Measurements from ENCODE around the gene RFFL. TPM values are rescaled to one million over a fixed set of nuclear protein-coding genes. Genes with fewer than 3 reads are reported as not detected.

Gene RFFL
- total RNA-seq, 1 experiment from 2014 or later, result 40.3 TPM

GRCh38 chr17:35022536-35023063, 40.9 kb downstream of the RFFL start:
- no peak overlapping the region for H3K9ac ChIP-seq (ENCODE audit: low read length)
- H2AFZ ChIP-seq (ENCODE audit: low read depth, low read length, poor library complexity, severe bottlenecking), result no peak overlapping the region
- POLR2A ChIA-PET, result no interaction called here

More at GRCh38 chr17:35022536-35023063, 40.9 kb downstream of the RFFL start:
- Histone ChIP-seq H3K79me2 (ENCODE audit: insufficient read depth, low read length) (no peaks in the 10 kb centered on the region), H3K27ac (ENCODE audit: low read depth, low read length) (no peak overlapping the region), H3K9me3 (ENCODE audit: control insufficient read depth in 1 of 2, insufficient read depth in 1 of 2, low read depth in 1 of 2, low read length in 2 of 2) (no peaks in the 10 kb centered on the region), H3K4me3 (replicated peaks in 1 of 2; ENCODE audit: low read depth in 1 of 2, low read length in 2 of 2) (no peak overlapping the region), H3K4me2 (ENCODE audit: low read length) (no peak overlapping the region), H3K4me1 (ENCODE audit: control insufficient read depth in 1 of 2, insufficient read depth in 2 of 2, low read length in 2 of 2) (no peaks in the 10 kb centered on the region), H4K20me1 (ENCODE audit: insufficient read depth) (no peaks in the 10 kb centered on the region), H3K36me3 (ENCODE audit: control insufficient read depth in 1 of 2, insufficient read depth in 2 of 2, low read length in 2 of 2) (peaks cover 0 to 11% of the 10 kb centered on the region in 2 experiments; a peak in 1 of 4 replicates), H3K27me3 (ENCODE audit: insufficient read depth, low read length) (no peaks in the 10 kb centered on the region), H3K9me2 (ENCODE audit: insufficient read depth) (no peaks in the 10 kb centered on the region)
- ChIA-PET RAD21 (ENCODE audit: low non-redundant PET in 1 of 2, low total read pairs in 2 of 2, uncharacterized antibody in 2 of 2, unreplicated experiment in 2 of 2) (no interaction called here), CTCF (no interaction called here)
- ATAC-seq (no peak), DNase-seq (ENCODE audit: low read depth, low spot score) (no peak)
- no peak for TF ChIP-seq EZH2 (IDR thresholded peaks at IDR 0.05)
- TF ChIP-seq SP1 (IDR thresholded peaks at IDR 0.05; ENCODE audit: low read depth), result no peak
- no peak for TF ChIP-seq RAD21 (IDR thresholded peaks at IDR 0.05; ENCODE audit: low read depth)
- TF ChIP-seq JUND (IDR thresholded peaks at IDR 0.05), result no peak
- no peak for TF ChIP-seq POLR2AphosphoS5 (IDR thresholded peaks at IDR 0.05; ENCODE audit: low read depth, low read length)
- no peak for TF ChIP-seq MAX (IDR thresholded peaks at IDR 0.05)
- no peak for TF ChIP-seq SRF (IDR thresholded peaks at IDR 0.05; ENCODE audit: low read depth)
- TF ChIP-seq ZBTB33 (IDR thresholded peaks at IDR 0.05; ENCODE audit: extremely low read depth, insufficient replicate concordance, low read length), result no peak
- TF ChIP-seq TCF7L2 (IDR thresholded peaks at IDR 0.05; ENCODE audit: borderline replicate concordance, extremely low read depth, insufficient read depth, insufficient read length), result no peak
- no peak for TF ChIP-seq FOSL1 (IDR thresholded peaks at IDR 0.05; ENCODE audit: low read depth)
- TF ChIP-seq CTCF (IDR thresholded peaks at IDR 0.05 in 2 of 3, conservative IDR thresholded peaks at IDR 0.05 in 1 of 3; ENCODE audit: borderline replicate concordance in 1 of 3, insufficient read depth in 1 of 3, low read depth in 2 of 3, low read length in 2 of 3), result no peak
- TF ChIP-seq EZH2phosphoT487 (IDR thresholded peaks at IDR 0.05; ENCODE audit: borderline replicate concordance), result no peak
- no peak for TF ChIP-seq REST (IDR thresholded peaks at IDR 0.05; ENCODE audit: low read depth)
- no peak for TF ChIP-seq CEBPB (IDR thresholded peaks at IDR 0.05; ENCODE audit: low read depth)
- TF ChIP-seq POLR2A (IDR thresholded peaks at IDR 0.05; ENCODE audit: borderline replicate concordance, extremely low read depth, insufficient read depth, insufficient read length), result no peak
- TF ChIP-seq EGR1 (IDR thresholded peaks at IDR 0.05; ENCODE audit: low read depth), result no peak
- no peak for TF ChIP-seq CBX3 (IDR thresholded peaks at IDR 0.05; ENCODE audit: low read depth)
- TF ChIP-seq ZFX (IDR thresholded peaks at IDR 0.05), result no peak
- no peak for TF ChIP-seq ELF1 (IDR thresholded peaks at IDR 0.05; ENCODE audit: borderline replicate concordance, low read depth)
- BruUV-seq (replicated peaks), result no TSS peak
- intact Hi-C loops (cut with micrococcal nuclease), result no loop called here

All from HCT116 (cell line).